Loucy (cell line): ENCODE data around the gene TAB2.
"Not testable (repeated sequence)": the region's sequence is repeated elsewhere in the genome, so short reads cannot be mapped to it uniquely, and the experiment has no call there.

Experiments used
- H2AFZ ChIP-seq: fragments of 200-600 bp; sonication (generic); 2 replicates; pipeline ENCODE4 v1.6.0; 2016; ENCODE audit warnings: antibody characterized with exemption, mild to moderate bottlenecking, low read length, moderate library complexity
- H3F3A ChIP-seq: fragments of 200-600 bp; 2 replicates; pipeline ENCODE4 v1.6.0; 2016; ENCODE audit warnings: antibody characterized with exemption, low read depth, mild to moderate bottlenecking
- H3K27me3 ChIP-seq: fragments of 200-600 bp; sonication (generic); 2 replicates; pipeline ENCODE4 v1.6.1; 2014; ENCODE audit warnings: low read length, mild to moderate bottlenecking; ENCODE audit not compliant: insufficient read depth, poor library complexity, severe bottlenecking
- H3K36me3 ChIP-seq: fragments of 200-600 bp; sonication (generic); 2 replicates; pipeline ENCODE4 v1.6.1; 2016; ENCODE audit warnings: low read length; ENCODE audit not compliant: insufficient read depth
- H3K4me1 ChIP-seq: fragments of 200-600 bp; sonication (generic); 2 replicates; pipeline ENCODE4 v1.5.1; 2014; ENCODE audit warnings: low read length, mild to moderate bottlenecking; ENCODE audit not compliant: insufficient read depth, poor library complexity, severe bottlenecking
- H3K4me2 ChIP-seq: fragments of 200-600 bp; sonication (generic); 2 replicates; pipeline ENCODE4 v1.6.0; 2014; ENCODE audit warnings: antibody characterized with exemption, low read length, low read depth, mild to moderate bottlenecking; ENCODE audit not compliant: poor library complexity, severe bottlenecking
- H3K4me3 ChIP-seq: fragments of 200-600 bp; sonication (generic); 2 replicates; pipeline ENCODE4 v1.5.1; 2014; ENCODE audit warnings: low read length, mild to moderate bottlenecking, mixed read lengths; ENCODE audit not compliant: poor library complexity, severe bottlenecking
- H3K79me2 ChIP-seq: fragments of 200-600 bp; sonication (generic); 2 replicates; pipeline ENCODE4 v1.6.1; 2014; ENCODE audit warnings: low read length; ENCODE audit not compliant: insufficient read depth
- H3K9ac ChIP-seq: fragments of 200-600 bp; sonication (generic); 2 replicates; pipeline ENCODE4 v1.6.0; 2014; ENCODE audit warnings: mild to moderate bottlenecking, low read depth, low read length, moderate library complexity; ENCODE audit not compliant: poor library complexity, severe bottlenecking
- H3K9me2 ChIP-seq: fragments of 200-600 bp; sonication (generic); replicated peaks from 2 replicates; pipeline ENCODE4 v1.6.1; 2016; ENCODE audit warnings: low read depth, low read length, mixed read lengths
- H3K9me3 ChIP-seq: fragments of 200-600 bp; sonication (generic); 2 replicates; pipeline ENCODE4 v1.6.1; 2014; ENCODE audit warnings: mild to moderate bottlenecking, antibody characterized with exemption, low read length, low read depth; ENCODE audit not compliant: insufficient read depth
- H4K20me1 ChIP-seq: fragments of 200-600 bp; sonication (generic); 2 replicates; pipeline ENCODE4 v1.6.0; 2014; ENCODE audit warnings: antibody characterized with exemption, low read length, mild to moderate bottlenecking; ENCODE audit not compliant: insufficient read depth, poor library complexity, severe bottlenecking
- EZH2phosphoT487 ChIP-seq: fragments of 200-600 bp; IDR thresholded peaks from 2 replicates; pipeline ENCODE4 v1.6.1; 2018; ENCODE audit warnings: antibody characterized with exemption, mild to moderate bottlenecking, moderate library complexity, borderline replicate concordance
- TF ChIP-seq, protein P1 (sequence below): fragments of 200-600 bp; sonication (generic); conservative IDR thresholded peaks from 2 replicates; pipeline ENCODE4 v1.5.1; 2014; ENCODE audit warnings: mild to moderate bottlenecking, antibody characterized with exemption, low read length

TAB2 gene

DNA sequence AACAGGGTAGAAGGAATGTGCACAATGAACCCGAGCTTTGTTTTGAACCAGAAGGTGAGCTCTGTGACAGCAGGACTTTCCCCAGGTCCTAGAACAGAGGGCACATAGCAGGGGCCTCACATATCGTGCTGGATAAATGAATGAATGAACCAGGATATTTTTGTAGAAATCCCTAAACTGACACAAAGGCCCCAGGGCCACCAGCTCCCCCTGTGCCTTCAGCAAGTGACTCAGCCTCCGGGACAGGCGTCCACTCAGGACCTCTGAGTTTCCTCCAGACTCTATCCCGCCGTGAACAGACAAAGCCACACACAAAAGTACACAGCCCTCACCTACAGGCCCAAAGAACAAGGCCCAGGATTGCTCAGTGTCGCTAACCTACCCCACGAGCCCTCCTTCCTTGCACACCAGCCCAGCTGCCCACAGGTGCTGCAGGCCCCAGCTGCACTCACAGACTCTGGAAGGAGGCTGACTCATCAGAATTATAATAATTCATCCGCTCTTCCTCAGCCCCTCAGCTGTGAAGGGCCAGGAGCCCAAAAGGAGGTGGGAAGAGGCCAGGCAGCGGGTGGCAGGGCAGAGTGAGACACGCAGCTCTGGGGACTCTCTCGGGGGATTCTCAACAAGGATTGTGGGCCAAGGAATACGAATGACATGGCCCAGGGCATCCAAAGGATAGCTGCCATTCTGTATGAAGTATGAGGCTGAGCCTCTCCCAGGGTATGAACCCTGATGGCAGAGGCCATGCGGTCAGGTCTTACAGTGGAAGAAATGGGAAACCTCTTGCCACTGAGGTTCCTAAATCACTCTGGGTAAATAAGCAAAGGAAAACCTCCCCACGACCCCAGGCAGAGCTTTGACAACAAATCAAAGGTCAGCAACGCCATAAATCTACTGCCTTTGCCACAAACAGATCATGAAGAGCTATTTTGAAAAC is 123.5 kb downstream of the TAB2 start:
- H3K27me3 ChIP-seq, result no peaks in the 10 kb centered on the region
- no peaks in the 10 kb centered on the region for H4K20me1 ChIP-seq
- no peak overlapping the region for H3K9ac ChIP-seq
- H3K4me2 ChIP-seq, result no peak overlapping the region
- no peaks in the 10 kb centered on the region for H3K36me3 ChIP-seq
- H3K9me3 ChIP-seq, result no peaks in the 10 kb centered on the region
- H3K9me2 ChIP-seq, result no peaks in the 10 kb centered on the region
- no peak for TF ChIP-seq EZH2phosphoT487
- TF ChIP-seq, protein P1, sequence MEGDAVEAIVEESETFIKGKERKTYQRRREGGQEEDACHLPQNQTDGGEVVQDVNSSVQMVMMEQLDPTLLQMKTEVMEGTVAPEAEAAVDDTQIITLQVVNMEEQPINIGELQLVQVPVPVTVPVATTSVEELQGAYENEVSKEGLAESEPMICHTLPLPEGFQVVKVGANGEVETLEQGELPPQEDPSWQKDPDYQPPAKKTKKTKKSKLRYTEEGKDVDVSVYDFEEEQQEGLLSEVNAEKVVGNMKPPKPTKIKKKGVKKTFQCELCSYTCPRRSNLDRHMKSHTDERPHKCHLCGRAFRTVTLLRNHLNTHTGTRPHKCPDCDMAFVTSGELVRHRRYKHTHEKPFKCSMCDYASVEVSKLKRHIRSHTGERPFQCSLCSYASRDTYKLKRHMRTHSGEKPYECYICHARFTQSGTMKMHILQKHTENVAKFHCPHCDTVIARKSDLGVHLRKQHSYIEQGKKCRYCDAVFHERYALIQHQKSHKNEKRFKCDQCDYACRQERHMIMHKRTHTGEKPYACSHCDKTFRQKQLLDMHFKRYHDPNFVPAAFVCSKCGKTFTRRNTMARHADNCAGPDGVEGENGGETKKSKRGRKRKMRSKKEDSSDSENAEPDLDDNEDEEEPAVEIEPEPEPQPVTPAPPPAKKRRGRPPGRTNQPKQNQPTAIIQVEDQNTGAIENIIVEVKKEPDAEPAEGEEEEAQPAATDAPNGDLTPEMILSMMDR, result no peak
- no peaks in the 10 kb centered on the region for H3F3A ChIP-seq
- peaks cover 5% of the 10 kb centered on the region for H3K4me1 ChIP-seq
- no peaks in the 10 kb centered on the region for H3K79me2 ChIP-seq
- H3K4me3 ChIP-seq, result no peak overlapping the region
- no peak overlapping the region for H2AFZ ChIP-seq

DNA sequence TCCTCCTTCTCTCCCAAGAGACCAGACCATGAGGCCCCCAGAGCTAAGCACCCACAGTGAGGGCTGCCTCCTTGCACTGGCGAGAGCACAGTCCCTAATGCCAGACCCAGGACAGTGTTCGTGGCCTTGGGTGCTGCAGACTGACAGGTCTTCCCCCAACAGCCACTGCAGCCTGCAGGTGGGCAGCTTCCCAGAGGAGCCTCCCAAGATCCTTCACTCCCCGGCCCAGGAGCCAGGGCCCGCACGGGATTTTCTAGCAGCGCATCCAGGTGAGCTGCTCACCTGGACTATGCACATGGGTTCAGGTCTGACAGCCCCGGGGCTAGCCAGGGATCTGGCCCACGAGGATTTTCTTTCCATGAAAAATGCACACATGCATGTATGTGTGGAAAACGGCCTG is 124.2 kb downstream of the TAB2 start:
- Histone ChIP-seq H3K9me3 (no peaks in the 10 kb centered on the region), H3K36me3 (no peaks in the 10 kb centered on the region), H3K79me2 (no peaks in the 10 kb centered on the region), H3K4me3 (no peak overlapping the region), H3K9ac (no peak overlapping the region), H4K20me1 (no peaks in the 10 kb centered on the region), H3K27me3 (no peaks in the 10 kb centered on the region), H3K4me2 (no peak overlapping the region), H3F3A (no peaks in the 10 kb centered on the region), H3K9me2 (no peaks in the 10 kb centered on the region), H3K4me1 (peaks cover 5% of the 10 kb centered on the region), H2AFZ (no peak overlapping the region)
- TF ChIP-seq EZH2phosphoT487, result no peak
- TF ChIP-seq, protein P1, result no peak

DNA sequence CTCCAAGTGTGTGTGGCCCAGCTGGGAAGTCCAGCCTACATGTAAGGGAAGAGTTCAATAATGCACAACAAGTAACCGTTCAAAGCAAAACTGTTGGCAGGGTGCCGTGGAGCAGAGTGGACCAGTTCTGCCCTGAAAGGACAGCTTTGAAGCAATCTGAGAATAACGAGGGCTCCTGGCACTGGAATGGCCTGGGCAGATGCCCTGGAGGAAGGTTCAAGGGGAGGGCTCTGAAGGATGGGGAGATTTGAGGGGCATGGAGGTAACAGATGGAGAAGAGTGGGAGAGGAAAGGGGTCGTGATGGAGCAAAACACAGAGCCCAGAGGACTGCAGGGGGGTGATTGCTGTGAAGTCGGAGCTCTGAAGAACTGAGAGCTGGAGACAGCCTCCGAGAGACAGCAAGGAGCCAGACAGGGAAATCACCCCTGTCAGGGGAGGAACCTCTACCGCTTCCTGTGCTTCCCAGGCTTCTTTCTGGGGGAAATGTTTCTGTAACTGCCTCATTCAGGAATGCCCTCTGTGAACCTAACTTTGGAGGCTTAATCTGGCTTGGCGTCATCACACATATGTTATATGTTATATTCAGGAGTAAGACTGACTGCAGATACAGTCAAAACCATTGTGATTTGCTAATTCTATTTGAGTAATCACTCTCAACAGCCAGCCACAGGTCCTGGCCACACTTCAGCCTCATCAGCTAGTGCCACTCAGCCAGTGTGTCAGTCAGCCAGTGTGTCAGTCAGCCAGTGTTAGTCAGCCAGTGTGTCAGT is 126.1 kb downstream of the TAB2 start:
- Histone ChIP-seq H3K9me2 (no peaks in the 10 kb centered on the region), H4K20me1 (no peaks in the 10 kb centered on the region), H3K4me3 (no peak overlapping the region), H3K9me3 (no peaks in the 10 kb centered on the region), H2AFZ (no peak overlapping the region), H3K4me1 (no peaks in the 10 kb centered on the region), H3K4me2 (no peak overlapping the region), H3K27me3 (no peaks in the 10 kb centered on the region), H3F3A (no peaks in the 10 kb centered on the region), H3K36me3 (no peaks in the 10 kb centered on the region), H3K79me2 (no peaks in the 10 kb centered on the region), H3K9ac (no peak overlapping the region)
- TF ChIP-seq, protein P1, result no peak
- TF ChIP-seq EZH2phosphoT487, result no peak

DNA sequence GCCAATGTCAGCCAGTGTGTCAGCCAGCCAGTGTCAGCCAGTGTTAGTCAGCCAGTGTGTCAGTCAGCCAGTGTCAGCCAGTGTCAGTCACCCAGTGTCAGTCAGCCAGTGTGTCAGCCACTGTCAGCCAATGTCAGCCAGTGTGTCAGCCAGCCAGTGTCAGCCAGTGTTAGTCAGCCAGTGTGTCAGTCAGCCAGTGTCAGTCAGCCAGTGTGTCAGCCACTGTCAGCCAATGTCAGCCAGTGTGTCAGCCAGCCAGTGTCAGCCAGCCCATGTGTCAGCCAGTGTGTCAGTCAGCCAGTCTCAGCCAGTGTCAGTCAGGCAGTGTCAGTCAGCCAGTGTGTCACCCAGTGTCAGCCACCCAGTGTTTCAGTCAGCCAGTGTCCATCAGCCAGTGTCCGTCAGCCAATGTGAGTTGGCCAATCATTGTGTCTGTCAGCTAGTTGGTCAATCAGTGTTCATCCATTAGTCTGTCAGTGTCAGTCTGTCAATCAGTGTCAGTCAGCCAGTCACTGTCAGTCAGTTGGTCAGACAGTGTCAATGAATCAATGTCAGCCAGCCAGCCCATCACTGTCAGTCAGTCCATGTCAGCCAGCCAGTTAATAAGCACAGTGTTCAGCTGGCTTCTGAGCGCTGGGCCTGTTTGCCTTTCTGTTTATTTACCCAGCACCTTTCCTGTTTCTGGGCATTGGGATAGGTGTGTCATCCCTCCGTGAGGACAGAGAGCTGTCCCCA is 127.0 kb downstream of the TAB2 start:
- not testable (repeated sequence) for H3F3A ChIP-seq, H3K4me1 ChIP-seq, H3K4me3 ChIP-seq, H3K4me2 ChIP-seq, H3K27me3 ChIP-seq, H3K36me3 ChIP-seq, H3K9me3 ChIP-seq, H3K79me2 ChIP-seq, H2AFZ ChIP-seq, H3K9me2 ChIP-seq, H4K20me1 ChIP-seq, H3K9ac ChIP-seq
